HepG2 (cell line): ENCODE results near the gene STAT5A. TPM values are rescaled to one million over a fixed set of nuclear protein-coding genes. Genes with fewer than 3 reads are reported as not detected.

Experiments
- CENPT ChIP-seq: sonication (generic); formaldehyde crosslinking; IDR thresholded peaks from 2 replicates; pipeline ENCODE4 v1.8.0; 2022; ENCODE audit warnings: low read depth, mild to moderate bottlenecking, moderate library complexity, missing genetic modification reagents
- FOSL1 ChIP-seq: sonication (generic); formaldehyde crosslinking; IDR thresholded peaks from 2 replicates; pipeline ENCODE4 v1.9.0; 2021; ENCODE audit warnings: missing genetic modification reagents, borderline replicate concordance
- KLF11 ChIP-seq: IDR thresholded peaks from 2 replicates; pipeline ENCODE4 v1.6.1; 2016; ENCODE audit warnings: missing compliant biosample characterization
- MAFG ChIP-seq: sonication (generic); formaldehyde crosslinking; IDR thresholded peaks from 2 replicates; pipeline ENCODE4 v1.5.1; 2020; ENCODE audit warnings: mild to moderate bottlenecking, missing genetic modification reagents
- MAZ ChIP-seq, 2 experiments: sonication (generic) in 1 of 2; formaldehyde crosslinking in 1 of 2; IDR thresholded peaks; 2 replicates each; pipeline versions ENCODE4 v1.5.0 to v1.6.1; 2012 to 2020; ENCODE audit warnings: low read depth in 2 of 2, mild to moderate bottlenecking in 2 of 2, borderline replicate concordance in 1 of 2, improper control_type of control experiment in 1 of 2, low read length in 1 of 2, missing genetic modification reagents in 1 of 2, moderate library complexity in 1 of 2
- MTF2 ChIP-seq: sonication (generic); formaldehyde crosslinking; IDR thresholded peaks from 2 replicates; pipeline ENCODE4 v1.5.0; 2020; ENCODE audit warnings: missing genetic modification reagents, borderline replicate concordance
- RBM22 ChIP-seq: fragments of 200-400 bp; formaldehyde crosslinking; optimal IDR thresholded peaks from 2 replicates; pipeline ENCODE3; 2017; ENCODE audit warnings: mild to moderate bottlenecking, low read length, moderate library complexity
- SMAD3 ChIP-seq: sonication (generic); formaldehyde crosslinking; IDR thresholded peaks from 2 replicates; pipeline ENCODE4 v1.4.0; 2020; ENCODE audit warnings: missing genetic modification reagents
- SP4 ChIP-seq: sonication (generic); formaldehyde crosslinking; IDR thresholded peaks from 2 replicates; pipeline ENCODE4 v1.8.1; 2023; ENCODE audit warnings: mild to moderate bottlenecking, missing genetic modification reagents
- TEAD2 ChIP-seq: sonication (generic); formaldehyde crosslinking; IDR thresholded peaks from 2 replicates; pipeline ENCODE4 v1.9.0; 2021; ENCODE audit warnings: missing genetic modification reagents
- ZFP90 ChIP-seq: sonication (generic); formaldehyde crosslinking; IDR thresholded peaks from 2 replicates; pipeline ENCODE4 v1.8.0; 2022; ENCODE audit warnings: missing genetic modification reagents, mild to moderate bottlenecking, inconsistent platforms, borderline replicate concordance
- ZNF160 ChIP-seq: sonication (generic); formaldehyde crosslinking; IDR thresholded peaks from 2 replicates; pipeline ENCODE4 v1.8.0; 2022; ENCODE audit warnings: mild to moderate bottlenecking, inconsistent platforms, missing genetic modification reagents
- ZNF264 ChIP-seq: sonication (generic); formaldehyde crosslinking; IDR thresholded peaks from 2 replicates; pipeline ENCODE4 v1.4.0; 2020; ENCODE audit warnings: missing genetic modification reagents
- ZNF343 ChIP-seq: sonication (generic); formaldehyde crosslinking; IDR thresholded peaks from 2 replicates; pipeline ENCODE4 v1.4.0; 2020; ENCODE audit warnings: mild to moderate bottlenecking, missing genetic modification reagents
- ZNF354B ChIP-seq: sonication (generic); formaldehyde crosslinking; IDR thresholded peaks from 2 replicates; pipeline ENCODE4 v1.8.0; 2022; ENCODE audit warnings: mild to moderate bottlenecking, missing genetic modification reagents
- ZNF552 ChIP-seq: sonication (generic); formaldehyde crosslinking; IDR thresholded peaks from 2 replicates; pipeline ENCODE4 v1.9.0; 2022; ENCODE audit warnings: missing genetic modification reagents, mild to moderate bottlenecking, borderline replicate concordance
- ZNF572 ChIP-seq: sonication (generic); formaldehyde crosslinking; IDR thresholded peaks from 2 replicates; pipeline ENCODE4 v1.5.1; 2020; ENCODE audit warnings: mild to moderate bottlenecking, missing genetic modification reagents
- ZNF577 ChIP-seq: sonication (generic); formaldehyde crosslinking; IDR thresholded peaks from 2 replicates; pipeline ENCODE4 v1.4.0; 2020; ENCODE audit warnings: mild to moderate bottlenecking, low read depth, missing genetic modification reagents, borderline replicate concordance
- polyA plus RNA-seq, 8 experiments: library from polyadenylated mRNA; depleted of rRNA in 3 of 8; stranded (reverse) in 7 of 8; unstranded in 1 of 8; fragments of >200 nt; fragmentation: Illumina TruSeq in 4 of 8; extraction: Trizol in 4 of 8; gene quantifications; 2 replicates each; pipeline versions ENCODE4 v1.2.1 to v1.2.3, GENCODE V29; 2011 to 2016; ENCODE audit warnings: low read depth in 4 of 8, missing spikeins in 1 of 8, mixed read lengths in 1 of 8; ENCODE audit not compliant: insufficient read depth in 1 of 8
- total RNA-seq, 5 experiments: library from RNA; depleted of rRNA; stranded (reverse); fragments of >200 nt; fragmentation: Illumina TruSeq; extraction: Trizol; gene quantifications; 2 replicates each; pipeline ENCODE4 v1.2.3, GENCODE V29; 2016; ENCODE audit warnings: low read depth in 1 of 5
- TF ChIP-seq, protein P1 (sequence below): sonication (generic); formaldehyde crosslinking; IDR thresholded peaks from 2 replicates; pipeline ENCODE4 v1.4.0; 2020; ENCODE audit warnings: missing genetic modification reagents, mild to moderate bottlenecking, borderline replicate concordance
- TF ChIP-seq, protein P2 (sequence below): sonication (generic); formaldehyde crosslinking; IDR thresholded peaks from 2 replicates; pipeline ENCODE4 v1.8.0; 2022; ENCODE audit warnings: mild to moderate bottlenecking, missing genetic modification reagents, moderate library complexity
- TF ChIP-seq, protein P3 (sequence below): sonication (generic); formaldehyde crosslinking; IDR thresholded peaks from 2 replicates; pipeline ENCODE4 v1.5.0; 2020; ENCODE audit warnings: mild to moderate bottlenecking, missing genetic modification reagents
- TF ChIP-seq, protein P4 (sequence below): sonication (generic); formaldehyde crosslinking; IDR thresholded peaks from 2 replicates; pipeline ENCODE4 v1.4.0; 2020; ENCODE audit warnings: missing genetic modification reagents

The STAT5A gene
- total and polyA plus RNA-seq, 2 of the 13 experiments (the other 11 are each of a cell fraction or from before 2014, with no cell fraction given), result 1.4 to 4.1 TPM

DNA sequence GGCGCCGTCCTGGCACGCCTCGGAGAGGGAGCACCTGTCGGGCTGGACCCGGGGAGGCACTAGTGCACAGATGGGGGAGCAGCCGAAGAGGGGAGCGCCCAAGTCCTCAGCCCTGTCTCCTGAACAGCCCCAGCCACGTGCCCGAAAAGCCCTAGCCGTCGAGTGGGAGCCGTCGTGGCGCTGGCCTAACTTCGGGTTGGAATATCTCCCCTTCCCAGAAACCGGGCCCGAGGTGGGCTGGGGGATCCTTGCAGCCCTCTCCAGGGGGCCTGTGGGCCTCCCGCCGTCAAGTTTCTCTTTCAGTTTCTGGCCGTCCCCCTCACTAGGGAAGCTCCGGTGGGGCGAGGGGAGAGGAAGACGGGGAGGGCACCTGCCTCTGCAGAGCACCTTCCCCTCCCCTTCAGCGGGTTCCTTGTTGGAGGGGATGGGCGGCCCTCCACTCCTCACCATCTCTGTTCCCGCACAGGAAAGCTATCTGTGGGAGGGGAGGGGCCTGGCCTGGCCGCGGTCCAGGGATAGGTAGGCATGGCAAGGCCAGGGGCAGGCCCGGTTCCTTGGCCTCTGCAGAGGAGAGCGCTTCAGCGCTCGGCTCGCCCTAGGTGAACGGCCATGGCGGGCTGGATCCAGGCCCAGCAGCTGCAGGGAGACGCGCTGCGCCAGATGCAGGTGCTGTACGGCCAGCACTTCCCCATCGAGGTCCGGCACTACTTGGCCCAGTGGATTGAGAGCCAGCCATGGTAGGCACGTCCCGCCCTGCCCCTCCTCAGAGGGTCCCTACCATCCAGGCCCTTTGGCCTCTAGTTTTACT is 709 bp downstream of the STAT5A start (continued):
- TF ChIP-seq ZNF264 (CRISPR knock-in tag) (no peak), KLF11 (CRISPR knock-in tag) (no peak), ZNF354B (CRISPR knock-in tag) (0 out of 2 replicates have a peak, but pooled peaks have one; percentile 69), TEAD2 (no peak), FOSL1 (no peak), SMAD3 (CRISPR knock-in tag) (no peak), MAZ (IDR thresholded peaks at IDR 0.05; ENCODE audit: borderline replicate concordance, low read depth, low read length) (no peak), MAZ (CRISPR knock-in tag; IDR thresholded peaks at IDR 0.05; ENCODE audit: low read depth) (0 out of 2 replicates have a peak, but pooled peaks have one; percentile 7), MTF2 (peak; percentile 76; the same call in 1 of the 2 replicates), ZNF572 (CRISPR knock-in tag) (0 out of 2 replicates have a peak, but pooled peaks have one; percentile 8), ZNF552 (CRISPR knock-in tag) (no peak), ZFP90 (CRISPR knock-in tag) (0 out of 2 replicates have a peak, but pooled peaks have one; percentile 5), ZNF577 (CRISPR knock-in tag) (no peak), RBM22 (no peak), ZNF343 (CRISPR knock-in tag) (no peak), SP4 (CRISPR knock-in tag) (no peak; the same call in 1 of the 2 replicates), CENPT (CRISPR knock-in tag) (no peak), MAFG (CRISPR knock-in tag) (0 out of 2 replicates have a peak, but pooled peaks have one; percentile 1), ZNF160 (CRISPR knock-in tag) (no peak)
- TF ChIP-seq, protein P1, sequence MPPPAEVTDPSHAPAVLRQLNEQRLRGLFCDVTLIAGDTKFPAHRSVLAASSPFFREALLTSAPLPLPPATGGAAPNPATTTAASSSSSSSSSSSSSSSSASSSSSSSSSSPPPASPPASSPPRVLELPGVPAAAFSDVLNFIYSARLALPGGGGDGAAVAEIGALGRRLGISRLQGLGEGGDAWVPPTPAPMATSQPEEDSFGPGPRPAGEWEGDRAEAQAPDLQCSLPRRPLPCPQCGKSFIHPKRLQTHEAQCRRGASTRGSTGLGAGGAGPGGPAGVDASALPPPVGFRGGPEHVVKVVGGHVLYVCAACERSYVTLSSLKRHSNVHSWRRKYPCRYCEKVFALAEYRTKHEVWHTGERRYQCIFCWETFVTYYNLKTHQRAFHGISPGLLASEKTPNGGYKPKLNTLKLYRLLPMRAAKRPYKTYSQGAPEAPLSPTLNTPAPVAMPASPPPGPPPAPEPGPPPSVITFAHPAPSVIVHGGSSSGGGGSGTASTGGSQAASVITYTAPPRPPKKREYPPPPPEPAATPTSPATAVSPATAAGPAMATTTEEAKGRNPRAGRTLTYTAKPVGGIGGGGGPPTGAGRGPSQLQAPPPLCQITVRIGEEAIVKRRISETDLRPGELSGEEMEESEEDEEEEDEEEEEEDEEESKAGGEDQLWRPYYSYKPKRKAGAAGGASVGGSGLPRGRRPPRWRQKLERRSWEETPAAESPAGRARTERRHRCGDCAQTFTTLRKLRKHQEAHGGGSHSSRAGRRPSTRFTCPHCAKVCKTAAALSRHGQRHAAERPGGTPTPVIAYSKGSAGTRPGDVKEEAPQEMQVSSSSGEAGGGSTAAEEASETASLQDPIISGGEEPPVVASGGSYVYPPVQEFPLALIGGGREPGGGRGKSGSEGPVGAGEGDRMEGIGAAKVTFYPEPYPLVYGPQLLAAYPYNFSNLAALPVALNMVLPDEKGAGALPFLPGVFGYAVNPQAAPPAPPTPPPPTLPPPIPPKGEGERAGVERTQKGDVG (CRISPR knock-in tag), result peak; percentile 61; the same call in 1 of the 2 replicates
- TF ChIP-seq, protein P2, sequence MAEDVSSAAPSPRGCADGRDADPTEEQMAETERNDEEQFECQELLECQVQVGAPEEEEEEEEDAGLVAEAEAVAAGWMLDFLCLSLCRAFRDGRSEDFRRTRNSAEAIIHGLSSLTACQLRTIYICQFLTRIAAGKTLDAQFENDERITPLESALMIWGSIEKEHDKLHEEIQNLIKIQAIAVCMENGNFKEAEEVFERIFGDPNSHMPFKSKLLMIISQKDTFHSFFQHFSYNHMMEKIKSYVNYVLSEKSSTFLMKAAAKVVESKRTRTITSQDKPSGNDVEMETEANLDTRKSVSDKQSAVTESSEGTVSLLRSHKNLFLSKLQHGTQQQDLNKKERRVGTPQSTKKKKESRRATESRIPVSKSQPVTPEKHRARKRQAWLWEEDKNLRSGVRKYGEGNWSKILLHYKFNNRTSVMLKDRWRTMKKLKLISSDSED, result no peak
- TF ChIP-seq, protein P3, sequence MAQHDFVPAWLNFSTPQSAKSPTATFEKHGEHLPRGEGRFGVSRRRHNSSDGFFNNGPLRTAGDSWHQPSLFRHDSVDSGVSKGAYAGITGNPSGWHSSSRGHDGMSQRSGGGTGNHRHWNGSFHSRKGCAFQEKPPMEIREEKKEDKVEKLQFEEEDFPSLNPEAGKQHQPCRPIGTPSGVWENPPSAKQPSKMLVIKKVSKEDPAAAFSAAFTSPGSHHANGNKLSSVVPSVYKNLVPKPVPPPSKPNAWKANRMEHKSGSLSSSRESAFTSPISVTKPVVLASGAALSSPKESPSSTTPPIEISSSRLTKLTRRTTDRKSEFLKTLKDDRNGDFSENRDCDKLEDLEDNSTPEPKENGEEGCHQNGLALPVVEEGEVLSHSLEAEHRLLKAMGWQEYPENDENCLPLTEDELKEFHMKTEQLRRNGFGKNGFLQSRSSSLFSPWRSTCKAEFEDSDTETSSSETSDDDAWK (CRISPR knock-in tag), result no peak
- TF ChIP-seq, protein P4, sequence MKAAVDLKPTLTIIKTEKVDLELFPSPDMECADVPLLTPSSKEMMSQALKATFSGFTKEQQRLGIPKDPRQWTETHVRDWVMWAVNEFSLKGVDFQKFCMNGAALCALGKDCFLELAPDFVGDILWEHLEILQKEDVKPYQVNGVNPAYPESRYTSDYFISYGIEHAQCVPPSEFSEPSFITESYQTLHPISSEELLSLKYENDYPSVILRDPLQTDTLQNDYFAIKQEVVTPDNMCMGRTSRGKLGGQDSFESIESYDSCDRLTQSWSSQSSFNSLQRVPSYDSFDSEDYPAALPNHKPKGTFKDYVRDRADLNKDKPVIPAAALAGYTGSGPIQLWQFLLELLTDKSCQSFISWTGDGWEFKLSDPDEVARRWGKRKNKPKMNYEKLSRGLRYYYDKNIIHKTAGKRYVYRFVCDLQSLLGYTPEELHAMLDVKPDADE, result no peak
